ENCODE results near the gene ZNF407. TPM values are rescaled to one million over a fixed set of nuclear protein-coding genes. Genes with fewer than 3 reads are reported as not detected.

ZNF407 gene
- total and polyA plus RNA-seq, 2 experiments from 2014 or later = 2.1 to 10.4 TPM

DNA sequence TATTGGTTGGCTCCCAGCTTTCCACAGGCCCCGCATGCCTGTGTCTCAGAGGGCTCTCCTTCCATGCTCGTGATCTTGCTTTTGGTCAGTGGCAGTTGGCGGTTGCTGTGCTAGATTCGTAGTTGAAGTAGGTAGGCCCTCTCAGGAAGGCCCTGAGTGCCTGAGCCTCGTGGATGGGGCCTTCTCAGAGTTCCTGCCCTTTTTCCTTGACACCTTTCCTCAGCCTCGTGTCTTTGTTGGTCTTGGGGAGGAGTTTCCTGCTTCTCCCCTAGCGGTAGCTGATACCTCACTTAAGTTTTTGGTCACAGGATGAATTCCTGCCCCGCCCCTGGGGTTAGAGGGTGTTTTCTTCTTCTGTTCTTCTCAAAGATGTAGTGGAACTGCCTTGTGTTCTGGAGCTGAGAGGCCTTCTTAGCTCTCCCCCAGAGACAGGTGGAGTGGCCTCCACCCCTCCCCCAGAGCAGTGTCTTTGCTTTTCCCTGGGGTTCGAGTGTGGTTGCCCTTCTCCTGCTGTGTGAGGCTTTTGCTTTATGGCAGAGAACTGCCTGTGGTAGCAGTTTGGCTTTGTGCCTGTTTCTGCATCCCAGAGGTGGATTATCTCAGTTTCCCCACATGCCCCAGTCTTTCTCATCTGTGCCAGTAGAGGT is 94.8 kb downstream of the ZNF407 start:
- Histone ChIP-seq H3K9me2 (ENCODE audit: insufficient read depth) (no peaks in the 10 kb centered on the region), H3K79me2 (replicated peaks; ENCODE audit: insufficient read depth) (no peaks in the 10 kb centered on the region), H2AFZ (no peak overlapping the region), H3K27ac (ENCODE audit: low read depth) (no peak overlapping the region), H3K36me3 (ENCODE audit: insufficient read depth) (no peaks in the 10 kb centered on the region), H3K4me1 (ENCODE audit: insufficient read depth) (no peaks in the 10 kb centered on the region), H3K27me3 (ENCODE audit: insufficient read depth) (no peaks in the 10 kb centered on the region), H4K20me1 (replicated peaks; ENCODE audit: insufficient read depth) (no peaks in the 10 kb centered on the region), H3K4me3 (no peak overlapping the region), H3K4me2 (no peak overlapping the region), H3F3A (replicated peaks; ENCODE audit: low read depth) (no peaks in the 10 kb centered on the region)
- ATAC-seq = peak; percentile 73
- Mint-ChIP-seq H3K27ac (no peak overlapping the region), H3K4me3 (no peak overlapping the region), H3K9me3 (no peaks in the 10 kb centered on the region), H3K36me3 (ENCODE audit: low read depth) (no peaks in the 10 kb centered on the region), H3K27me3 (ENCODE audit: insufficient read depth, low read depth, poor library complexity) (peaks cover 4% of the 10 kb centered on the region), H3K4me1 (peaks cover 10% of the 10 kb centered on the region; the same call in 2 of the 3 replicates)
- TF ChIP-seq JUNB (IDR thresholded peaks at IDR 0.05; ENCODE audit: unreplicated experiment) (no peak), NANOG (IDR thresholded peaks at IDR 0.05; ENCODE audit: borderline replicate concordance) (no peak), CREB1 (CRISPR knock-in tag; IDR thresholded peaks at IDR 0.05; ENCODE audit: low read depth) (no peak), CTCF (conservative IDR thresholded peaks at IDR 0.05; ENCODE audit: low read depth in 2 of 2) (no peak), POLR2AphosphoS5 (IDR thresholded peaks at IDR 0.05; ENCODE audit: low read depth) (no peak)
- TF ChIP-seq, protein P1, sequence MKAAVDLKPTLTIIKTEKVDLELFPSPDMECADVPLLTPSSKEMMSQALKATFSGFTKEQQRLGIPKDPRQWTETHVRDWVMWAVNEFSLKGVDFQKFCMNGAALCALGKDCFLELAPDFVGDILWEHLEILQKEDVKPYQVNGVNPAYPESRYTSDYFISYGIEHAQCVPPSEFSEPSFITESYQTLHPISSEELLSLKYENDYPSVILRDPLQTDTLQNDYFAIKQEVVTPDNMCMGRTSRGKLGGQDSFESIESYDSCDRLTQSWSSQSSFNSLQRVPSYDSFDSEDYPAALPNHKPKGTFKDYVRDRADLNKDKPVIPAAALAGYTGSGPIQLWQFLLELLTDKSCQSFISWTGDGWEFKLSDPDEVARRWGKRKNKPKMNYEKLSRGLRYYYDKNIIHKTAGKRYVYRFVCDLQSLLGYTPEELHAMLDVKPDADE (IDR thresholded peaks at IDR 0.05) = no peak
- no peak for DNase-seq (ENCODE audit: low spot score)

- Histone ChIP-seq H4K20me1 (replicated peaks; ENCODE audit: insufficient read depth) (no peaks in the 10 kb centered on the region), H3F3A (replicated peaks; ENCODE audit: low read depth) (no peaks in the 10 kb centered on the region), H3K4me3 (no peak overlapping the region), H3K4me2 (no peak overlapping the region), H3K4me1 (ENCODE audit: insufficient read depth) (no peaks in the 10 kb centered on the region), H3K27me3 (ENCODE audit: insufficient read depth) (no peaks in the 10 kb centered on the region), H3K27ac (ENCODE audit: low read depth) (no peak overlapping the region), H3K36me3 (ENCODE audit: insufficient read depth) (no peaks in the 10 kb centered on the region), H3K9me2 (ENCODE audit: insufficient read depth) (no peaks in the 10 kb centered on the region), H3K79me2 (replicated peaks; ENCODE audit: insufficient read depth) (no peaks in the 10 kb centered on the region), H2AFZ (no peak overlapping the region)
- DNase-seq (ENCODE audit: low spot score) (no peak), ATAC-seq (no peak)
- Mint-ChIP-seq H3K27me3 (ENCODE audit: insufficient read depth, low read depth, poor library complexity) (peaks cover 6% of the 10 kb centered on the region), H3K27ac (no peak overlapping the region), H3K36me3 (ENCODE audit: low read depth) (no peaks in the 10 kb centered on the region), H3K4me1 (peaks cover 10% of the 10 kb centered on the region; the same call in 2 of the 3 replicates), H3K9me3 (no peaks in the 10 kb centered on the region), H3K4me3 (no peak overlapping the region)
- TF ChIP-seq EZH2 (IDR thresholded peaks at IDR 0.05; ENCODE audit: low read depth, unreplicated experiment) (no peak), ZNF462 (CRISPR knock-in tag; IDR thresholded peaks at IDR 0.05) (no peak), NANOG (IDR thresholded peaks at IDR 0.05; ENCODE audit: borderline replicate concordance) (no peak)
- TF ChIP-seq, protein P2, sequence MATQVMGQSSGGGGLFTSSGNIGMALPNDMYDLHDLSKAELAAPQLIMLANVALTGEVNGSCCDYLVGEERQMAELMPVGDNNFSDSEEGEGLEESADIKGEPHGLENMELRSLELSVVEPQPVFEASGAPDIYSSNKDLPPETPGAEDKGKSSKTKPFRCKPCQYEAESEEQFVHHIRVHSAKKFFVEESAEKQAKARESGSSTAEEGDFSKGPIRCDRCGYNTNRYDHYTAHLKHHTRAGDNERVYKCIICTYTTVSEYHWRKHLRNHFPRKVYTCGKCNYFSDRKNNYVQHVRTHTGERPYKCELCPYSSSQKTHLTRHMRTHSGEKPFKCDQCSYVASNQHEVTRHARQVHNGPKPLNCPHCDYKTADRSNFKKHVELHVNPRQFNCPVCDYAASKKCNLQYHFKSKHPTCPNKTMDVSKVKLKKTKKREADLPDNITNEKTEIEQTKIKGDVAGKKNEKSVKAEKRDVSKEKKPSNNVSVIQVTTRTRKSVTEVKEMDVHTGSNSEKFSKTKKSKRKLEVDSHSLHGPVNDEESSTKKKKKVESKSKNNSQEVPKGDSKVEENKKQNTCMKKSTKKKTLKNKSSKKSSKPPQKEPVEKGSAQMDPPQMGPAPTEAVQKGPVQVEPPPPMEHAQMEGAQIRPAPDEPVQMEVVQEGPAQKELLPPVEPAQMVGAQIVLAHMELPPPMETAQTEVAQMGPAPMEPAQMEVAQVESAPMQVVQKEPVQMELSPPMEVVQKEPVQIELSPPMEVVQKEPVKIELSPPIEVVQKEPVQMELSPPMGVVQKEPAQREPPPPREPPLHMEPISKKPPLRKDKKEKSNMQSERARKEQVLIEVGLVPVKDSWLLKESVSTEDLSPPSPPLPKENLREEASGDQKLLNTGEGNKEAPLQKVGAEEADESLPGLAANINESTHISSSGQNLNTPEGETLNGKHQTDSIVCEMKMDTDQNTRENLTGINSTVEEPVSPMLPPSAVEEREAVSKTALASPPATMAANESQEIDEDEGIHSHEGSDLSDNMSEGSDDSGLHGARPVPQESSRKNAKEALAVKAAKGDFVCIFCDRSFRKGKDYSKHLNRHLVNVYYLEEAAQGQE (IDR thresholded peaks at IDR 0.05; ENCODE audit: unreplicated experiment) = no peak
These were observed 96.8 kb downstream of the ZNF407 start for GRCh38 chr18:74694436-74694835.
